ENCODE measurements around the gene AKAP13.
"Not testable (repeated sequence)": the region's sequence is repeated elsewhere in the genome, so short reads cannot be mapped to it uniquely, and the experiment has no call there.

The AKAP13 gene

GRCh38 chr15:85477730-85478129 is 97.3 kb downstream of the AKAP13 start:
- DNase-seq (ENCODE audit: low read depth in 1 of 2, low spot score in 1 of 2) = no peak

- DNase-seq (ENCODE audit: low read depth in 1 of 2, low spot score in 1 of 2) = no peak
Measured at GRCh38 chr15:85479071-85479647, 98.8 kb downstream of the AKAP13 start.

GRCh38 chr15:85480923-85481322 is 100.5 kb downstream of the AKAP13 start:
- no peak for DNase-seq (ENCODE audit: low read depth in 1 of 2, low spot score in 1 of 2)

- DNase-seq (ENCODE audit: low read depth in 1 of 2, low spot score in 1 of 2) = not testable (repeated sequence)
Measured at GRCh38 chr15:85481543-85481942, 101.1 kb downstream of the AKAP13 start.

DNA sequence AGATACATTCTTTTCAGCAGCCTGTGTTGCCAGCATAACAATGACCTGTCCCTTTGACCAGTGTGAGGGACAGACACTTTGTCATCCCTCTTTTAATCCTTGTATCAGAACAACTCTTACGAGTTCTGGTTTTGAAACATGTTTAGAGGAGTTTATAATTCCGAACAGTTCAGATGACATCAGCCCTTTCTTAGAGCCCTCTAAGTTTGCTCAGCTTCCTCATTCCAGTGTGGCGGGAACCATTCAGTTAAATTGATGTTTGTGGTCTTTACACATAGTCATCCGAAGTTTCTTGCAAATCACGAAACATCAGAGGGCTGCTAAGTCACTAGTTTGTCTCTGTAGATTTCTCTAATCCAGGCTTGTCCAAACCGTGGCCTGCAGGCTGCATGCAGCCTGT is 102.5 kb downstream of the AKAP13 start:
- no peak for DNase-seq (ENCODE audit: low read depth in 1 of 2, low spot score in 1 of 2)

GRCh38 chr15:85483955-85484354 is 103.6 kb downstream of the AKAP13 start:
- DNase-seq (ENCODE audit: low read depth in 1 of 2, low spot score in 1 of 2) = not testable (repeated sequence)

- not testable (repeated sequence) for DNase-seq (ENCODE audit: low read depth in 1 of 2, low spot score in 1 of 2)
Measured at GRCh38 chr15:85484923-85485322, 104.5 kb downstream of the AKAP13 start.

DNA sequence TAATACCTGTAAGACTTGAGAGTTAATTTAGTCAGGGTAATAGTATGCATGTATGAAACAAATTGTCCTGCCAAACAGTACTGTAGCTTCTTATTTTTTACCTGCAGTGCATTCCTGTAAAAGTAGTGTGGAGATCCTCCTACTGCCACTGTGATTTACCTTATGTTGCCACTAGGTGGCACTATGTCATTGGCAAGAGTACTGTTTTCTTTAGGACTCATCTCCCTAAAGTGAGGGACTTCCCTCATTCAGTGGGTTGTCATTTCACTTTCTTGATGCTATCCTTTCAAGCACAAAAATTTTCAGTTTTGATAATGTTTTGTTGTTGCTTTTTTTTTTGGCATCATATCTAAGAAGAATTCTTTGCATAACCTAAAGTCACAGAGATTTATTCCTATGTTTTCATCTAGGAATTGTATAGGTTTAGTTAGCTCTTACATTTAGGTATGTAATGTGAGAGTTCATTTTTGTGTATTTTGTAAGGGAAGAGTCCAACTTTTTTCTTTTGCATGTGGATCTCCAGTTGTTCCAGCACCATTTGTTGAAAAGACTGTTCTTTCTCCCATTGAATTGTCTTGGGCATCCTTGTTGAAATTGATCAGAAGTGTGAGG is 105.7 kb downstream of the AKAP13 start:
- DNase-seq (ENCODE audit: low read depth in 1 of 2, low spot score in 1 of 2) = peak in 1 of 2 donors; percentile 79

DNA sequence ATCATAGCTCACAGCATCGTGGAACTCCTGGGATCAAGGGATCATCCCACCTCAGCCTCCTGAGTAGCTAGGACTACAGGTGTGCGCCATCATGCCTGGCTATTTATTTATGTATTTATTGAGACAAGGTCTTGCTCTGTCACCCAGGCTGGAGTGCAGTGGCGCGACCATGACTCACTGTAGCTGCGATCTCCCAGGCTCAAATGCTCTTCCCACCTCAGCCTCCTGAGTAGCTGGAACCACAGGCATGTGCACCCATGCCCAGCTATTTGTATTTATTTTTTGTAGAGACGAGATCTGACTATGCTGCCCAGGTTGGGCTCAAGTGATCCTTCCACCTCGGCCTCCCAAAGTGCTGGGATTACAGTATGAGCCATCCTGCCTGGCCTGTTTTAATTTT is 107.4 kb downstream of the AKAP13 start:
- DNase-seq (ENCODE audit: low read depth in 1 of 2, low spot score in 1 of 2) = not testable (repeated sequence)

- DNase-seq (ENCODE audit: low read depth in 1 of 2, low spot score in 1 of 2) = no peak
Measured at GRCh38 chr15:85488997-85489396, 108.6 kb downstream of the AKAP13 start.

GRCh38 chr15:85489773-85490493 is 109.5 kb downstream of the AKAP13 start:
- DNase-seq (ENCODE audit: low read depth in 1 of 2, low spot score in 1 of 2) = no peak

GRCh38 chr15:85490856-85491255 is 110.5 kb downstream of the AKAP13 start:
- no peak for DNase-seq (ENCODE audit: low read depth in 1 of 2, low spot score in 1 of 2)

DNA sequence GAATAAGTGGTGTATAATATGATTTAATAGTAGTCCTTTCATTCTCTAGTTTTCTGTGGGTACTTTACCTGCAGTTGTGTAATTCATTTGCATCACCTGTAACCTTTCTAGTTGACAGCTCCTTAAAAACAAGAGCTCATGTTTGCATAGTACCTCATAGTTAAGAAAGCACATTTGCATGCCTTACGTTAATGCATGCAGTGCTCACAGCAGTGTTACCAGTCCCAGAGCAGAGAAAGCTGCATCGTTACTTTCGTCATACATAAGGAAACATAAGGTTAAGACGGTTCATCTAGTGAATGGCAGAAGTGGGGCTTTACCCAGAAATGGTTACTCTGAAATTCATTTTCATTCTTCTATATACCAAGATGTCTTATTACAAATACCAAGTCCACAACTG is 111.3 kb downstream of the AKAP13 start:
- DNase-seq (ENCODE audit: low read depth in 1 of 2, low spot score in 1 of 2) = no peak

- DNase-seq (ENCODE audit: low read depth in 1 of 2, low spot score in 1 of 2) = no peak
Measured at GRCh38 chr15:85492406-85492805, 112.0 kb downstream of the AKAP13 start.

- no peak for DNase-seq (ENCODE audit: low read depth in 1 of 2, low spot score in 1 of 2)
Measured at GRCh38 chr15:85493260-85493659, 112.9 kb downstream of the AKAP13 start.

- DNase-seq (ENCODE audit: low read depth in 1 of 2, low spot score in 1 of 2) = no peak
Measured at GRCh38 chr15:85494048-85494777, 113.8 kb downstream of the AKAP13 start.

DNA sequence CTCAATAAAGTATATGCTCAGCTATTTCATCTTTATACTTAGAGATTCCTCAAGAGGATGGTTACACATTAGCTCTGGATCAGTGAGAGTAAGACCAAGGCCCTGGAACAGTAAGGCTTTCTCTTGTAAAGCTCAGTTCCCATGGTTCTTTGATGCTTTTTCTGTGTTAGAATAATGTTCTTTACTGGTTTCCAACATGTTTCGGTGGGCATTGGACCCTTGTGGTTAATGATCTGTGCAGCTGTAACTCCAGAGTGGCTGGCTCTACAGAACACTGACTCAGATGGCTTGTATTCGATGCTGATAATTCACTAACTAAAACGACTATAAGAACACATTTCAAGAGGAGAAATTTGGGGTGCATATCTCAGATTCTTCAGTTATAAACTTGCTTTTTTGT is 114.7 kb downstream of the AKAP13 start:
- DNase-seq (ENCODE audit: low read depth in 1 of 2, low spot score in 1 of 2) = no peak

- no peak for DNase-seq (ENCODE audit: low read depth in 1 of 2, low spot score in 1 of 2)
Measured at GRCh38 chr15:85495544-85495943, 115.1 kb downstream of the AKAP13 start.

DNA sequence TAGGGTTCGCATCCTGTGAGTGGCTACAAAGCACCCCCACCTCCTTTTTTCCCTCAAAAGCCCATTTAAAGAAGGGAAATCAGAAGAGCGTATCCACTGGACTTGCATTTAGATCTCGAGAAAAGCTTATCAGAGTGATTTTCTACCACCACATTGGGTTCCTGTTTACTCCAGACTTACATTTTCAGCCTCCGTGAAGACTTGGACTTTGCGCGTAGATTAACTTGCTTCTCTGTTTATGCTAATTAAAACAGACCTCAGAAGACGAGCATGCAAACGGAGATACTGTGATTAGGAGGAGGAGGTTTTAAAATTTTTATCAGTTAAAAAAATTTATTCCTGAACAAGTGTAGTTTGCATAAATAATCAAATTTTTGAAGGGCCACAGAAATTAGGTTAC is 115.7 kb downstream of the AKAP13 start:
- no peak for DNase-seq (ENCODE audit: low read depth in 1 of 2, low spot score in 1 of 2)

DNA sequence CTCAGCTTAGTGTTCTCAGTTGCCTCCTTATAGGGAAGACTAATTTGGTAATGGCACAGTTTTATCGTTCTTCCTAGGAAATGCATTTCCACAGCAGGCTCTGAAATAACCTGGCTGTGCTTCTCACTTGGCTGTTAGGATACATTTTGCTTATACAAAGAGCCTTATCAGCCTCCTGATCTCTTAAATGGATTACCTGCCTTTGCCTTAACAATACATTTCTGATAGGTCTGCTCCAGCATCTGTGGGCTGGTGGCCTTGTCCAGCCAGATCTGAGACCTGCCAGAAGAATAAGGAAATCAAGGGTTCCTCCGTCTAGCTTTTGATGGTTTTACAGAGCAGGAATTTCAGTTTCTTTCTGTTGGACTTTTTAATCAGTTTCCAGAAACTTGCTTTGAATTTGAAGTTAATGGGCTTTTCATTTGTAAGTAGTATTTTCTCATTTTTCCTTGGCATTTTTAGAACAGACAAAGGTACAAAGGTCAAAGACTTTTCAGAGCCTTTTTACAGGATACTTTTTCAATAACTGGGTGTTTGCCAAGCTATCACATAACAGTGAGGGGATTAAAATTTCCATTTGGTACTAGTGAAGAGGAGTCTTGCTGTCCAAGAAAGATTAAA is 116.3 kb downstream of the AKAP13 start:
- no peak for DNase-seq (ENCODE audit: low read depth in 1 of 2, low spot score in 1 of 2)

GRCh38 chr15:85497172-85497569 is 116.8 kb downstream of the AKAP13 start:
- no peak for DNase-seq (ENCODE audit: low read depth in 1 of 2, low spot score in 1 of 2)
